ENCODE measurements around the gene CTNND2.
"Not testable (repeated sequence)": the region's sequence is repeated elsewhere in the genome, so short reads cannot be mapped to it uniquely, and the experiment has no call there.

The CTNND2 gene

DNA sequence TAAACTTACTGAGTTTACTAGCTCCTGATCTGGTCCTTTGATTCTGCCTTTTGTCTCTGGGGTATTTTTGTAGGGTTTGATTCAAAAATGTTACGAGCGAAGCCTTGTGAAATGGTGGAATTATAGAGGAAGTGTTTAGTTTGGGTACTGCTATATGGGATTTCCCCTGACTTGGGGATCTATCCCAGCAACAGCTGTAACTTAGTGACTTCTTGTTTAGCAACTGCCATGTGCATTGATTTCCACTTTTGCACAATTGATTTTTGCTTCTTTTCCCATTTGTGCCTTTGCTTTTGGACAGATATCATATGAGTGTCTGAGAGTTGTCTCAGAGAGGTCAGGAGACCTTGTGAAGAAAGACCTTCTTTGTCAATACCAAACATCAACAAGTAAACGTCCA is 894.7 kb downstream of the CTNND2 start:
- DNase-seq, result no peak

DNA sequence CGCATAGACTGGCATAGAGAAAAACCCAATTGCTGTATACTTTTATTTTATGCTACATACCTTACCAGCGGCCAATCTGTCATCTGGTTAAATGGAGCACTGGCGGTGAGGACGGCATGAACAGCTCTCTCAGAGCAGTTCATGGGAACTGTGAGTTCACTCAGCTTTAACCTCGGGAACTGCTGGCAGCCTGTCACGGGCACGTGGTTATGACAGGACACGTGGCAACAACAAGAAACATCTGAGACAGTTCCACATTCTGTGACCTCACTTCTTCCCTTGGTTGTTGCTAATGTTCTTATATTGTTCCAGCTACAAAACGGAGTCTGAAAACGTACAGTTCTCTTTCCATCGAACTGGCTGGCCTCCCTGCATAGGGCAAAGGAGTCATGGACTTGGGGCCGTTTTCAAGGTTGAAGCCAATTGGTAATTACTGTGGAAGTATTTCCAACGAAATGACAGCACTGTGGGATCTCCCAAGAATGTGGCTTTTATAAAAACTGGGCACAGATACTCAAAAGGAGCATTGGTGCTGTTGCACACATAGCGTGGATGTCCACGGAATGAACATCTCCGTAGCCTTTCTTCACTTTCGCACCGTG is 896.9 kb downstream of the CTNND2 start:
- DNase-seq, result no peak

DNA sequence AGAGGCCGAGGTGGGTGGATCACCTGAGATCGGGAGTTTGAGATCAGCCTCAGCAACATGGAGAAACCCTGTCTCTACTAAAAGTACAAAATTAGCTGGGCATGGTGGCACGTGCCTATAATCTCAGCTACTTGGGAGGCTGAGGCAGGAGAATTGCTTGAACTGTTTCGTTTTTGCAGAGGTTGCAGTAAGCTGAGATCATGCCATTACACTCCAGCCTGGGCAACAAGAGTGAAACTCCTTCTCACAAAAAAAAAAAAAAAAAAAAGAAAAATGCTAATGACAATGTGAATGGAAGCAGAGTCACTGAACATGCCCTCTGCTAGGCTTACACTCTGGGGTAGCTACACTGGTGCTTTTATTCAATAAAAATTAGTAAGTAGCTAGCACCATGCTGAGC is 899.7 kb downstream of the CTNND2 start:
- not testable (repeated sequence) for DNase-seq

DNA sequence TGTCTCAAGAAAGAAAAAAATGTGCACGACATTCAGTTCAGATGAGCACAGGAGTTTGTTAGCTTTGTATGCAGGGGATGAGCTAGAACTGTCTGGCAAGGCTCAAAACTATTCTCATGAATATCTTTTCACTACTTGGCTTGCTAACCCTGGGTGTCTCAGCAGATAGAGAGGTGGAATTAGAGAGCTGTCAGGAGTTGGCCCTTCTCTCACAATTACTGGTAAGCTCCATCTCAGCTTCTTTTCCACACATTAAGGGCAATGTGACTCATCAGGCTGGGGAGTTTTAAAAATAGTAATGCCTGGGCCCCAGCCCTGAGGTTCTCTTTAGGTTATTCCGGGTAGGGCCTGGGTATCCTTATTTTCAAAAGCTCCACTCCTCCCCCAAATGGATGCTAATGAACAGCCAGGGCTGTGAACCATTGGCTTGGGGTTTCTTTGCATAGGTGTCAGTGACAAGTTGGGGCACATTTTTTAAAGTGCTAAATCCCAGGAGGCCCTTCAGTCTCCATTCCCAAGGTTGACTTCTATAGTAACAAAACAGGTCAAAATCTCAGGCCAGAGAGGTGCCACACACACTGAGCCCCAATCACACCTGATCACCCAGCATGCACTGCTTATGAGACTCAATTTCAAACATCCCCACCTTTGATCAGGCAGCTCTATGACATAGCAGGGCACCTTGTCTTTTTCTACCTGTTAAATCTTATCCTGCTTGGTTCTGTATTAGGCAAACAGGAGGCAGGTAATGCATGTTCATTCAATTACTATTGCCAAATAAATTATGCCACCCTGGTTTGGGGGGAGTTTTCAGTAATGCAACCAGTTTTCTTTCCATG is 903.5 kb downstream of the CTNND2 start:
- no peak for DNase-seq

DNA sequence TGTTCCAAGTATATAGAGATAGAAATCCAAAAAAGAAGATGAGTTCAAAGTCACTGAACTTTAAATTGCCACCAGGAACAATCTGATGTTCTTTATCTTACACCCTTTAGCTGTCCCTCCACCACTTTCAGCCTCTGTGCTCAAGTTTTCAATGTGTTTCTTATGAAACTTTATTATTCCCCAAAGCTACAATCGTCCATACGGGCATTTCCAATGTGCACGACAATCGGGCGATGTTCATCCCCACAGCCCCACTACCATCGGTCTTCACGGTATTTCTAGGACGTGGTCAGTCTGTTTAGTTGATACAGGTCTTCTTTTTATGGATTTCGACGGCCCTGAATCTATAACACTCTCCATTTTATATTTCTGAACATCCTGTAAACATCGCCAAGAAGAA is 904.5 kb downstream of the CTNND2 start:
- no peak for DNase-seq

DNA sequence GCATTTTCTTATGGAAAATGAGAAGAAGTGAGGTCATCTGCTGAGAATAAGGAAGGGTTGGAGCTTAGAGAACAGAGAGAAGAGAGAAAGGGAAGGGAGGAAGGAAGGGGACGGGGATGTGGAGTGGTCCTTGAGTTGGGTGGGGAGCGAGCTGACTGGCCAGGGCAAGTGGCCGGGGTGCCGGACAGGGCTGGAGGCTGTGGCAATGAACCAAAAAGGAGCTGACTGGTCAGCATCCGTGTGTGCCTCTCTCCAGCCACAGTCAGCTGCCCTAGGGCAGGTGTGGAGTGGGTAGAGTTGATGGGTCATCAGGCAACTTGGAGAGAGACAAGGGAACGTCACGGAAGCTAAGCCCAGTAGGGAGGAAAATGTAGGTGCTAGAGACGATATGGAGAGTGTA is 908.4 kb downstream of the CTNND2 start:
- no peak for DNase-seq

DNA sequence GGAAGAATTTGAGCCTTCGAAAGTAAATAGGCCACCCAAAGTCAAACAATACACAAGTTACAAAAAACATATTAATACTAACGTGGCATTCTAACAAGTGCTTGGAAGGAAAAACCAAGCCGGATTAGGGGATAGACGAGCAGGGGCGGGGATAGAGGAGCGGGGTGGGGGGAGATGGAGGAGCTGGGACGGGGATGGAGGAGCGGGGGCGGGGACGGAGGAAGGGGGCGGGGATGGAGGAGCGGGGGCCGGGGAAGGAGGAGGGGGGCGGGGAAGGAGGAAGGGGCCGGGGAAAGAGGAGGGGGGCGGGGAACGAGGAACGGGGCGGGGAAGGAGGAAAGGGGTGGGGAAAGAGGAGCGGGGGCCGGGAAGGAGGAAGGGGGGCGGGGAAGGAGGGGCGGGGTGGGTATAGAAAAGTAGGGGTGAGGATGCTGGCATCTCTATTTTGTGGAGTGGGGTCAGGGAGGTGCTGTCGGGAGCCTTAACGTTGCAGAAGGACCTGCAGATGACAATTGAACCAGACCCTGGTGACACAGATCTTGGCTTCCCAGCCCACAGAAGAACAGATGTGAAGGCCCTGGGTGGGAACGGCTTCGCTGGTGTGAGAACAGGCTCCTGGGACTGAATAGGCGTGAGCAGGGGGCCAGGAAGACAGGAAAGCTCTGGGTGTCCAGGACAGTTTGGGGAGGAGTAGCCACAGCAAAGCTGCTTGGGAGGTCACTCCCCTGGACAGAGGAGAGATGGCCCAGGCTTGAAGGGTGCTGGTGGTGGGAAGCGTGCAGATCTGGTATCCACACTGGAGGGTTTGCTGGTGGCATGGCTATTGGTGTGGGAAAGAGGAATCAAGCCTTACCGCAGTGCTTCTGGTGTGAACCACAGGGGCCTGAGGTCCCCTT is 909.9 kb downstream of the CTNND2 start:
- no peak for DNase-seq

GRCh38 chr5:10990634-10991033 is 913.6 kb downstream of the CTNND2 start:
- DNase-seq, result no peak

- DNase-seq, result no peak
These were observed 914.5 kb downstream of the CTNND2 start for GRCh38 chr5:10989577-10990263.

DNA sequence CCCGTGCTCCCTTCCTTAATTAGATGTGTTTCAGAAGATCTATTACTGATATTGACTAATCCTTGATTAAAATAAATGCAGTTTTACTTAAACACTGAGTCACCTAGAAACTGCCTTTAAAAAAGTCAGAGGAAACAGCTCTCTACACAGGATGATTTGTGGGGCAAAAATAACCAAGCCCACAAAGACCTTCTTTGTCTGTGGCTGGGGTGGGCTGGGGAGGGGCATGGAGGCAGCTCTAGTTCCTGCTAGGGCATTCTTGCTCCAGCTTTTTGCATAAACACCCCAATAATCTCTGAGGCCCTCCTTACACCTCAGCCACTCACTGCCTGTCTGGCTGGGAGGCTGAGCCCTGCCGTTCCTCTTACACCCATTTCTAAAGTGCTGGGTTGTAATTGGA is 915.6 kb downstream of the CTNND2 start:
- DNase-seq, result no peak

DNA sequence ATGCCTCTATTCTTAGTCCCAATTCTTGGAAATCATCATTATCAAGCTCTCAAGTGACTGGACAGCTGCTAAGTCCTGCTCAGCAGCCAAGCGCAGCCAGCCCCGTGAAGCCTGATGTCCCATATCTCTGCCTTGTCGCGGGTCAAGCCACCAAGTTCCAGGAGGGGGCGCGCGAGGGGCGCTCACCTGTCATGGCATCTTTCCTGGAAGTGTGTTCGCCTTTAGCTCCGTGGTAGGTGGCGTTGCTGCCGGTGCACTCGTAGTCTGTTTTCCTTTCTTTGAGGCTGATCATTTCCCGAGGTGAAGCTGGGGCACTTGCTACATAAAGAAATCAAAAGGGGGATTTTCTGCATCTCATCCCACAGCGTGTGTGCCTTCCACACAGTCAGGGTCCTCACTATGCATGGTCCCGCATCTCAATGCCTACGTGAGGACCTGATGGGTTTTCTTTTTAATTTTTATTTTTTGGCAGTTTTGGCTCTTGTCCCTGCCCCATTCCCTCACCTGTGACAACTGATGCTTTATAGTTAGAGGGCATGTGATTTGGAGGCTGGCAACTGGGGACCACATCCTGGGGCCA is 916.2 kb downstream of the CTNND2 start:
- DNase-seq, result peak; percentile 85

DNA sequence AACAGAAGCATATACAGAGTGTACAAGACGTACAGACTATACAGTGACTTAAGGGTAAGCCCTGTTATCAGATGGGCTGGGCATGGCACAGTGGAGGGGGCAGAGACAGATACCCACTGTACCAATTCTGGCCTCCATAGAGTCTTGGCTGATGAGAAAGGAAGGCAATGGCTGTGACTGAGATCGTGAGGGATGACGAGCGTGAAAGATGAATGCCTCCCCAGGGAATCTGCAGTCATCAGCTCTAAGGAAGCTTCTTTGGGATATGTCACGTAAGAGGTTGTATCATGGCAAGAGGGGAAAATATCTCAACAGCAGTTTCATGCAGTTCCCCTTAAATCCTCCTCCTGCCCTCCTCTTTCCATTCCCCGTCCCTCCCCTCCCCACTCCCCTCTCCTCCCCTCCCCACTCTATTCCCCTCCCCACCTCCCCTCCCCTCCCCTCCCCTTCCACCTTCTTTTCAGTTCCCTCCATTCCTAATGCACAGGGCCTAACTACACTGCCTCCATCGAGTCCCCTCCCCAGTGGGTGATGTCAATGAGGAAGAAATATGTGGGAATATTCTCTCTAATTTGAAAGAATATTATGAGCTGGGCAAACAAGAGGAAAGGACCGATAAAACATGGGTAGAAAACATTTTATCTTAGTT is 916.8 kb downstream of the CTNND2 start:
- DNase-seq, result no peak

GRCh38 chr5:10985721-10986110 is 918.5 kb downstream of the CTNND2 start:
- no peak for DNase-seq

DNA sequence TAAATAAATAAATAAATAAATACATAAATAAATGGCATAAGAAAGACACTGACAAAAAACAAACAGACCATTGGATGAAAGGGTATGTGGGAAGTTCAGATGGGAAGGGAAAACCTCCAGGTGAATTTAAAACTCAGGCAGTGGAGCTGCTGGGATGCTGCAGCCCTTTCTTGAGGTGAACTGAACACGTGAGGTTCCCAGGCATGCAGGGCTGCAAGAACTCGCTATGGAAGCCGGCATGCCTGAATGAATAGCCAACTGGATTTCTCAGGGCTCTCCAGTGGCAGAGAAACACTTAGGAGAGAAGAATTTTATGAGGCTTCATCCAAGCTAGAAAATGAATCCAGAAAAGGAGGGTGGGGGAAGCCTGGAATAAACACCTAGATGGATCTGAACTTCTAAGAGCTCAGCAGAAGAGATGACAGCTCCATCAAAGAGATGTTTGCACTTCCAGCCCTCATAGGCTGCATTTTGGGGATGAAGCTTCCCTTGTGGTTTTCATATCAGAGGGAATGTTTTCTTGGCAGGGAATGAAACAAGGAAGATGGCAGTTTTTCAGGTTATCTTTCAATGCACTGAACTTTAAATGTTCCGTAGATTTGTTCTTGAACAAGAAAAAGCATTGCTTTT is 919.0 kb downstream of the CTNND2 start:
- DNase-seq, result no peak

GRCh38 chr5:10984021-10984715 is 920.1 kb downstream of the CTNND2 start:
- no peak for DNase-seq

GRCh38 chr5:10982626-10983025 is 921.6 kb downstream of the CTNND2 start:
- no peak for DNase-seq

DNA sequence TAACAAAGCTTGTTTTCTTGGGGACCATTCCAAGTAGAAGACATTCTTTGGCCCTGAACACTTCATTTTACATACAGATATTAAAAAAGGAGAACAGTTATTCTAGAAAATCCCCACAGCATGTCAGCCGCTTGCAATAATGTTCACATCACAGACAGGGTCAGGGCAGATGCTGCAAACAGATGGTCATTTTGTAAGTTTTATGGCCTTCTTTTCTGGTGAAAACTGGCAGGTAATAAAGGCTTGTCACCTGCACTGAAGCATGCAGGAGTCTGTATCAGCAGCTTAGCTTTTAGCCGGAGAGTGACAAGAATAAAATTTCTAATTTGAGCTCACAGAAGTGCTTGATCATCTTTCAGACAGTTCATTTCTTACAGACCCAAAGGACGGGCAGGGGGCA is 922.3 kb downstream of the CTNND2 start:
- no peak for DNase-seq

GRCh38 chr5:10977011-10977410 is 927.2 kb downstream of the CTNND2 start:
- no peak for DNase-seq

DNA sequence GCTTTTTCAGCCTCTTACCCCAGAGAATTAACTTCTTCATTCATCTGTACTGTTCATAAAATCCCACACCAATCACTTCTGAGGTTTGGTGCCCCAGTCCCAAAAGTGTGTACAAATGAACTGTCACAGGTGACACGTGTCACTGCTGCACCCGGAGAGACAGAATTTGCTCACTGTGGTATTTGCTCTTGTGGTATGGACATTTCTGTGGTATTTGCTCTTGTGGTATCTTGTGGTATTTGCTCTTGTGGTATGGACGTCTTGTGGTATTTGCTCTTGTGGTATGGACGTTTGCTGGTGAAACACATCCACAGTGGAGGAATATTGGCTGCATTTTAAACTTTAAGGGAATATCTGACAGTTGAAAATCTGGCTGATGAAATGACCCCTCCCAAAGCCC is 928.3 kb downstream of the CTNND2 start:
- no peak for DNase-seq

- no peak for DNase-seq
These were observed 929.4 kb downstream of the CTNND2 start for GRCh38 chr5:10974850-10975249.

GRCh38 chr5:10973316-10973715 is 930.9 kb downstream of the CTNND2 start:
- no peak for DNase-seq
